Sigmoid colon (tissue), 4 donors: ENCODE data around the gene UBE2Q2.

Experiments
- CTCF ChIP-seq, 4 experiments: fragments of 450-650 bp in 3 of 4; fragments of 200-600 bp in 1 of 4; IDR thresholded peaks; one replicate each; pipeline ENCODE4 v1.5.1; 2016 to 2019; ENCODE audit warnings: antibody characterized with exemption in 4 of 4, mild to moderate bottlenecking in 3 of 4, moderate library complexity in 2 of 4
- POLR2A ChIP-seq, 2 donors: fragments of 450-650 bp; IDR thresholded peaks; one replicate each; pipeline ENCODE4 v1.6.1; 2016; ENCODE audit warnings: antibody characterized with exemption in 2 of 2, mild to moderate bottlenecking in 2 of 2, moderate library complexity in 2 of 2
- POLR2AphosphoS5 ChIP-seq, 4 donors: sonication (generic); formaldehyde crosslinking; IDR thresholded peaks; one replicate each; pipeline ENCODE4 v1.6.1; 2017; ENCODE audit warnings: antibody characterized with exemption in 4 of 4

- TF ChIP-seq CTCF (IDR thresholded peaks at IDR 0.05) (no peak), POLR2A (IDR thresholded peaks at IDR 0.05) (no peak), POLR2AphosphoS5 (IDR thresholded peaks at IDR 0.05) (no peak)
These were observed 83.7 kb downstream of the UBE2Q2 start for GRCh38 chr15:75926931-75927330.
